GM10266 (cell line): ENCODE data around the gene MCCC1.
"Not testable (repeated sequence)": the region's sequence is repeated elsewhere in the genome, so short reads cannot be mapped to it uniquely, and the experiment has no call there.

ENCODE experiments used
- DNase-seq: peaks from one replicate; pipeline ENCODE4 v3.0.0; 2012; ENCODE audit errors: extremely low spot score
- CTCF ChIP-seq: IDR thresholded peaks from 2 replicates; pipeline ENCODE4 v1.5.1; 2012; ENCODE audit warnings: mild to moderate bottlenecking, low read depth; ENCODE audit not compliant: control insufficient read depth, insufficient read depth; ENCODE audit errors: missing control alignments

The MCCC1 gene

GRCh38 chr3:183116025-183116614 is 16.8 kb upstream of the MCCC1 start:
- TF ChIP-seq CTCF, result no peak
- DNase-seq, result peak; percentile 95

- no peak for DNase-seq
- TF ChIP-seq CTCF, result no peak
Measured at GRCh38 chr3:183114384-183115178, 15.3 kb upstream of the MCCC1 start.

- DNase-seq, result not testable (repeated sequence)
Measured at GRCh38 chr3:183109847-183110246, 10.6 kb upstream of the MCCC1 start.

- no peak for TF ChIP-seq CTCF
- DNase-seq, result no peak
Measured at GRCh38 chr3:183108470-183108869, 9.2 kb upstream of the MCCC1 start.

GRCh38 chr3:183108001-183108449 is 8.7 kb upstream of the MCCC1 start:
- TF ChIP-seq CTCF, result no peak
- DNase-seq, result no peak

GRCh38 chr3:183107372-183107771 is 8.1 kb upstream of the MCCC1 start:
- not testable (repeated sequence) for DNase-seq

GRCh38 chr3:183106635-183107034 is 7.3 kb upstream of the MCCC1 start:
- DNase-seq, result no peak
- no peak for TF ChIP-seq CTCF

GRCh38 chr3:183103950-183104349 is 4.7 kb upstream of the MCCC1 start:
- DNase-seq, result not testable (repeated sequence)

- not testable (repeated sequence) for DNase-seq
Measured at GRCh38 chr3:183101040-183101439, 1.7 kb upstream of the MCCC1 start.
